Transverse colon (tissue), 4 donors: Measurements from ENCODE around the gene SPTBN4. TPM values are rescaled to one million over a fixed set of nuclear protein-coding genes. Genes with fewer than 3 reads are reported as not detected.

Source experiments
- DNase-seq: peaks from one replicate; pipeline ENCODE4 v3.0.0-alpha.2; 2019
- H3K27ac ChIP-seq, 4 donors: fragments of 200-600 bp; sonication (generic); 2 replicates each; pipeline ENCODE4 v1.5.1; 2016 to 2018; ENCODE audit warnings: inconsistent platforms in 4 of 4
- H3K27me3 ChIP-seq: fragments of 200-600 bp; sonication (generic); 2 replicates; pipeline ENCODE4 v1.5.1; 2017; ENCODE audit warnings: inconsistent platforms
- H3K36me3 ChIP-seq, 4 donors: fragments of 200-600 bp; sonication (generic); 2 replicates each; pipeline ENCODE4 v1.5.1; 2017 to 2019; ENCODE audit warnings: inconsistent platforms in 4 of 4
- H3K4me1 ChIP-seq, 4 donors: fragments of 200-600 bp; sonication (generic); 2 replicates each; pipeline ENCODE4 v1.5.1; 2017 to 2020; ENCODE audit warnings: inconsistent platforms in 4 of 4
- H3K4me3 ChIP-seq, 4 donors: fragments of 200-600 bp; sonication (generic); 1 replicate in 1 of 4; 2 replicates in 3 of 4; pipeline versions ENCODE4 v1.5.1 to v1.6.1; 2017 to 2019; ENCODE audit warnings: inconsistent platforms in 4 of 4
- H3K9me3 ChIP-seq, 2 donors: fragments of 200-600 bp; sonication (generic); 2 replicates each; pipeline ENCODE4 v1.5.1; 2017 to 2019; ENCODE audit warnings: inconsistent platforms in 2 of 2
- EP300 ChIP-seq: sonication (generic); formaldehyde crosslinking; IDR thresholded peaks from one replicate; pipeline ENCODE4 v1.6.1; 2017; ENCODE audit warnings: antibody characterized with exemption, low read depth
- POLR2A ChIP-seq: fragments of 450-650 bp; IDR thresholded peaks from one replicate; pipeline ENCODE4 v1.6.1; 2016; ENCODE audit warnings: antibody characterized with exemption, mild to moderate bottlenecking, moderate library complexity
- POLR2AphosphoS5 ChIP-seq, 3 donors: sonication (generic); formaldehyde crosslinking; IDR thresholded peaks; one replicate each; pipeline ENCODE4 v1.6.1; 2016; ENCODE audit warnings: antibody characterized with exemption in 3 of 3
- WGBS, 2 donors: methylation state at CpG; one replicate each; pipeline ENCODE4 v1.1.5; 2018; ENCODE audit warnings: low coverage in 1 of 2; 5-methylcytosine and 5-hydroxymethylcytosine counted together
- in situ Hi-C, 4 donors: fragments of 200-750 bp; cut with MboI; loops; one replicate each; pipeline versions ENCODE4 v1.15.0 to v1.15.1; 2017; ENCODE audit warnings: low sequenced_read_pairs in 3 of 4, low pct_ligation_motif_present in 1 of 4, low pct_unique_long_range_greater_than_20kb in 1 of 4
- intact Hi-C: fragments of 100-400 bp; cut with DNase I; formaldehyde crosslinking; loops from one replicate; pipeline ENCODE4 v1.15.1; 2023; ENCODE audit warnings: low total_unique reads
- small RNA-seq, 4 donors: library from RNA; depleted of rRNA; stranded (forward); fragments of <200 nt; gene quantifications; one replicate each; pipeline ENCODE3, GENCODE V24; 2016
- total RNA-seq, 4 donors: library from RNA; depleted of rRNA; stranded (reverse); fragments of >200 nt; gene quantifications; one replicate each; pipeline ENCODE4 v1.1.0, GENCODE V29; 2016

Gene SPTBN4
- total RNA-seq, 4 donors from 2014 or later, result under 0.01 to 1.5 (median 0.99) TPM

GRCh38 chr19:40625406-40626120 is 158.8 kb downstream of the SPTBN4 start:
- 73% methylated on average over 5 of the region's 7 CpGs; no CpG with 5 or more reads in 1 of the 2 donors for WGBS, 2 donors

More at GRCh38 chr19:40625406-40626120, 158.8 kb downstream of the SPTBN4 start:
- Histone ChIP-seq H3K27ac (no peak overlapping the region), H3K27me3 (no peaks in the 10 kb centered on the region), H3K4me3 (no peak overlapping the region), H3K9me3 (no peaks in the 10 kb centered on the region), H3K4me1 (no peaks in the 10 kb centered on the region), H3K36me3 (peaks cover 0 to 13% (median 5%) of the 10 kb centered on the region in 4 donors)
- no peak for DNase-seq
- in situ Hi-C loops (no loop called here), intact Hi-C loops (no loop called here)
- TF ChIP-seq EP300 (no peak), POLR2AphosphoS5 (IDR thresholded peaks at IDR 0.05) (no peak), POLR2A (no peak)

Small RNAs within 50 kb of the gene (small RNA-seq; reads per million reads assigned to genes)
- 0 reads per million in 4 donors for gene RF00017

Other genes starting within 250 kb of the SPTBN4 start
- gene TTC9B, start 248.6 kb upstream of the SPTBN4 start, total RNA-seq, result not detected
- under 1 TPM in 1 of 4 donors, not detected in 3; 1.00 TPM for gene CCNP, start 240.3 kb upstream of the SPTBN4 start, total RNA-seq
- 100 to 1,000 TPM in 2 of 4 donors, 10 to 100 TPM in 2; 63.2 to 266 (median 138) TPM for gene AKT2, start 181.7 kb upstream of the SPTBN4 start, total RNA-seq
- gene C19orf47, start 118.6 kb upstream of the SPTBN4 start, total RNA-seq, result 10 to 100 TPM; 12.3 to 16.5 (median 13.8) TPM
- gene PLD3, start 118.3 kb upstream of the SPTBN4 start, total RNA-seq, result 100 to 1,000 TPM in 3 of 4 donors, 10 to 100 TPM in 1; 91.6 to 322 (median 179) TPM
- gene HIPK4, start 76.8 kb upstream of the SPTBN4 start, total RNA-seq, result under 1 TPM in 1 of 4 donors, not detected in 3; 0.48 TPM
- 1 to 10 TPM; 1.5 to 5.0 (median 2.6) TPM for gene PRX, start 53.6 kb upstream of the SPTBN4 start, total RNA-seq
- gene SERTAD1, start 41.0 kb upstream of the SPTBN4 start, total RNA-seq, result 10 to 100 TPM in 3 of 4 donors, 1 to 10 TPM in 1; 2.6 to 30.3 (median 18.4) TPM
- 10 to 100 TPM; 14.1 to 31.0 (median 22.2) TPM for gene SERTAD3, start 22.7 kb upstream of the SPTBN4 start, total RNA-seq
- gene BLVRB, start 1.3 kb upstream of the SPTBN4 start, total RNA-seq, result 100 to 1,000 TPM in 3 of 4 donors, 10 to 100 TPM in 1; 81.5 to 193 (median 147) TPM
- gene SHKBP1, start 109.9 kb downstream of the SPTBN4 start, total RNA-seq, result 100 to 1,000 TPM in 1 of 4 donors, 10 to 100 TPM in 3; 58.7 to 111 (median 60.9) TPM
- gene LTBP4, start 134.4 kb downstream of the SPTBN4 start, total RNA-seq, result 100 to 1,000 TPM; 122 to 477 (median 253) TPM
- 10 to 100 TPM in 3 of 4 donors, 1 to 10 TPM in 1; 9.0 to 44.9 (median 20.4) TPM for gene NUMBL, start 223.7 kb downstream of the SPTBN4 start, total RNA-seq
- gene COQ8B, start 249.9 kb downstream of the SPTBN4 start, total RNA-seq, result 10 to 100 TPM; 15.3 to 41.2 (median 36.5) TPM